WTC11 (cell line): ENCODE results near the gene RIC8B.

ENCODE experiments used
- ATF3 ChIP-seq: sonication (generic); formaldehyde crosslinking; conservative IDR thresholded peaks from 2 replicates; pipeline ENCODE4 v1.8.1; 2022; ENCODE audit warnings: mild to moderate bottlenecking, missing genetic modification reagents
- CBFB ChIP-seq: sonication (generic); formaldehyde crosslinking; IDR thresholded peaks from 2 replicates; pipeline ENCODE4 v1.8.1; 2022; ENCODE audit warnings: mild to moderate bottlenecking, low read depth, missing genetic modification reagents
- E2F5 ChIP-seq: sonication (generic); formaldehyde crosslinking; IDR thresholded peaks from 2 replicates; pipeline ENCODE4 v1.8.1; 2022; ENCODE audit warnings: mild to moderate bottlenecking, moderate library complexity, missing genetic modification reagents
- ELF4 ChIP-seq: sonication (generic); formaldehyde crosslinking; IDR thresholded peaks from 2 replicates; pipeline ENCODE4 v1.8.1; 2022; ENCODE audit warnings: low read depth, mild to moderate bottlenecking, moderate library complexity, missing genetic modification reagents
- ETV6 ChIP-seq: sonication (generic); formaldehyde crosslinking; IDR thresholded peaks from 2 replicates; pipeline ENCODE4 v1.8.1; 2022; ENCODE audit warnings: mild to moderate bottlenecking, missing genetic modification reagents
- GABPB1 ChIP-seq: sonication (generic); formaldehyde crosslinking; IDR thresholded peaks from 2 replicates; pipeline ENCODE4 v1.8.1; 2023; ENCODE audit warnings: mild to moderate bottlenecking, missing genetic modification reagents
- NR2C2 ChIP-seq: sonication (generic); formaldehyde crosslinking; IDR thresholded peaks from 2 replicates; pipeline ENCODE4 v1.8.0; 2022; ENCODE audit warnings: mild to moderate bottlenecking, missing genetic modification reagents
- STAT6 ChIP-seq: sonication (generic); formaldehyde crosslinking; conservative IDR thresholded peaks from 2 replicates; pipeline ENCODE4 v1.8.1; 2023; ENCODE audit warnings: mild to moderate bottlenecking, low read depth, missing genetic modification reagents, moderate library complexity

- TF ChIP-seq NR2C2 (CRISPR knock-in tag) (no peak), ATF3 (CRISPR knock-in tag) (no peak), ELF4 (CRISPR knock-in tag) (no peak), STAT6 (no peak), CBFB (CRISPR knock-in tag) (no peak), E2F5 (no peak), ETV6 (no peak), GABPB1 (CRISPR knock-in tag) (no peak)
Measured at GRCh38 chr12:106885026-106885425, 110.5 kb downstream of the RIC8B start.
